Measurements from ENCODE around the gene JMY.

DNA sequence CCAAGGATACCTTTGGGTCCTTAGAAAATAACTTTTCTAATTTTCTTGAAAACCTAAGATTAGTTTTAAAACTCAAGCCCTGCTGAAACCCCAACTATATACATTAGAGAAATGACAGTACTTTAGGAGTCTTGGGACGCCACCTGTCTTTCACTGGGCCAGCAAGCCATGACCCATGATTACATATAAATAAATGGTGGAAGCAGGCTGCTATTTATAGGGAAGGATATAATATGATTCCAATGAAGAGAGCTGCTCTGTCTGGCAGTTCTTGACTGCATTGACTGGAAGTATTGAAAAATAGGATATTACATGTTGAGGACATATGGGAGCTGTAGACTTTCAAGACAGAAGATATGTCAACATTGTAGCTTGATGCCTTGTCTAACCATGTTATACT, 7.3 kb downstream of the JMY start:
- no peak for TF ChIP-seq EZH2 (IDR thresholded peaks at IDR 0.05; ENCODE audit: borderline replicate concordance, low read depth, low read length, severe bottlenecking)
- TF ChIP-seq, protein P1, sequence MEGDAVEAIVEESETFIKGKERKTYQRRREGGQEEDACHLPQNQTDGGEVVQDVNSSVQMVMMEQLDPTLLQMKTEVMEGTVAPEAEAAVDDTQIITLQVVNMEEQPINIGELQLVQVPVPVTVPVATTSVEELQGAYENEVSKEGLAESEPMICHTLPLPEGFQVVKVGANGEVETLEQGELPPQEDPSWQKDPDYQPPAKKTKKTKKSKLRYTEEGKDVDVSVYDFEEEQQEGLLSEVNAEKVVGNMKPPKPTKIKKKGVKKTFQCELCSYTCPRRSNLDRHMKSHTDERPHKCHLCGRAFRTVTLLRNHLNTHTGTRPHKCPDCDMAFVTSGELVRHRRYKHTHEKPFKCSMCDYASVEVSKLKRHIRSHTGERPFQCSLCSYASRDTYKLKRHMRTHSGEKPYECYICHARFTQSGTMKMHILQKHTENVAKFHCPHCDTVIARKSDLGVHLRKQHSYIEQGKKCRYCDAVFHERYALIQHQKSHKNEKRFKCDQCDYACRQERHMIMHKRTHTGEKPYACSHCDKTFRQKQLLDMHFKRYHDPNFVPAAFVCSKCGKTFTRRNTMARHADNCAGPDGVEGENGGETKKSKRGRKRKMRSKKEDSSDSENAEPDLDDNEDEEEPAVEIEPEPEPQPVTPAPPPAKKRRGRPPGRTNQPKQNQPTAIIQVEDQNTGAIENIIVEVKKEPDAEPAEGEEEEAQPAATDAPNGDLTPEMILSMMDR (IDR thresholded peaks at IDR 0.05; ENCODE audit: extremely low read depth in 1 of 2, insufficient read depth in 1 of 2, low read depth in 1 of 2, low read length in 2 of 2), result no peak
